ENCODE results near the gene PLA2G2C. TPM values are rescaled to one million over a fixed set of nuclear protein-coding genes. Genes with fewer than 3 reads are reported as not detected.

PLA2G2C gene
- total RNA-seq, 2 experiments from 2014 or later, result 0.29 to 0.59 TPM

- intact Hi-C loops (cut with micrococcal nuclease), result no loop called here
- POLR2A ChIA-PET, result interaction anchor here (0.9 to 1.6 kb wide), 4 partner anchors 9 to 18 kb away, joined by 3 to 5 read pairs (median 3); no protein-coding TSS in a partner anchor
Measured at GRCh38 chr1:20183616-20184271, 2.6 kb downstream of the PLA2G2C start.

DNA sequence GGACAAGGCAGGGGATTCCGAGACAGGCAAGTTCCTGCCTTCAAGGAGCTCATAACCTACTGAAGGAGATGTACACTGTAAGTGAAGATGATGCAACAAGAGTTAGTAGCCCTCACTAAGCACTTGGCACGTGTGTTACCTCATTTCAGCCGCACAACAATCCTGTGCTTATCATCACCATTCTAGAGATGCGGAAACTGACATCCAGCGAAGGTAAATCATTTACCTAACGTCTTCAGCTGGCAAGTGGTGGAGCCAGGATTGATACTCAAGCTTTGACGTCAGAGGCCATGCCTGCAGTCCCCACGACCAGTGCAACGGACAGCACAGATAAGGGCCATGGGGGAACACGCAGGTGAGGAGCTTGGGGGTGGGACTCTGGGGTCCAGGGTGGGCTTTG lies 3.3 kb downstream of the PLA2G2C start:
- H3K27ac Mint-ChIP-seq, result no peak overlapping the region
- H3K9me3 Mint-ChIP-seq, result peaks cover 10% of the 10 kb centered on the region
- ATAC-seq (no peak), DNase-seq (no peak)
- intact Hi-C loops (cut with micrococcal nuclease), result no loop called here
- ChIA-PET POLR2A (interaction anchor here (0.9 to 1.6 kb wide), 3 partner anchors 8 to 17 kb away, joined by 3 read pairs; no protein-coding TSS in a partner anchor), CTCF (interaction anchor here (1.1 to 4.3 kb wide), 2 partner anchors 12 to 33 kb away, joined by 3 to 22 read pairs; no protein-coding TSS in a partner anchor)
- peaks cover 4% of the 10 kb centered on the region for H3K36me3 Mint-ChIP-seq (ENCODE audit: low read depth)
- H3K4me3 Mint-ChIP-seq, result no peak overlapping the region
- peaks cover 2% of the 10 kb centered on the region for H3K27me3 Mint-ChIP-seq
- H3K4me1 Mint-ChIP-seq (ENCODE audit: low read depth), result peaks cover 33% of the 10 kb centered on the region
- TF ChIP-seq, protein P1, sequence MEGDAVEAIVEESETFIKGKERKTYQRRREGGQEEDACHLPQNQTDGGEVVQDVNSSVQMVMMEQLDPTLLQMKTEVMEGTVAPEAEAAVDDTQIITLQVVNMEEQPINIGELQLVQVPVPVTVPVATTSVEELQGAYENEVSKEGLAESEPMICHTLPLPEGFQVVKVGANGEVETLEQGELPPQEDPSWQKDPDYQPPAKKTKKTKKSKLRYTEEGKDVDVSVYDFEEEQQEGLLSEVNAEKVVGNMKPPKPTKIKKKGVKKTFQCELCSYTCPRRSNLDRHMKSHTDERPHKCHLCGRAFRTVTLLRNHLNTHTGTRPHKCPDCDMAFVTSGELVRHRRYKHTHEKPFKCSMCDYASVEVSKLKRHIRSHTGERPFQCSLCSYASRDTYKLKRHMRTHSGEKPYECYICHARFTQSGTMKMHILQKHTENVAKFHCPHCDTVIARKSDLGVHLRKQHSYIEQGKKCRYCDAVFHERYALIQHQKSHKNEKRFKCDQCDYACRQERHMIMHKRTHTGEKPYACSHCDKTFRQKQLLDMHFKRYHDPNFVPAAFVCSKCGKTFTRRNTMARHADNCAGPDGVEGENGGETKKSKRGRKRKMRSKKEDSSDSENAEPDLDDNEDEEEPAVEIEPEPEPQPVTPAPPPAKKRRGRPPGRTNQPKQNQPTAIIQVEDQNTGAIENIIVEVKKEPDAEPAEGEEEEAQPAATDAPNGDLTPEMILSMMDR (IDR thresholded peaks at IDR 0.05), result no peak

More at GRCh38 chr1:20183616-20184271, 2.6 kb downstream of the PLA2G2C start:
- peaks cover 7% of the 10 kb centered on the region for H3K27me3 Mint-ChIP-seq
- no peak overlapping the region for H3K27ac Mint-ChIP-seq
- H3K9me3 Mint-ChIP-seq, result peaks cover 10% of the 10 kb centered on the region
- peaks cover 39% of the 10 kb centered on the region for H3K4me1 Mint-ChIP-seq (ENCODE audit: low read depth)
- CTCF ChIA-PET, result interaction anchor here (1.1 to 4.3 kb wide), 3 partner anchors 11 to 32 kb away, joined by 3 to 22 read pairs (median 5); no protein-coding TSS in a partner anchor
- no peak overlapping the region for H3K4me3 Mint-ChIP-seq
- TF ChIP-seq, protein P1 (IDR thresholded peaks at IDR 0.05), result no peak
- H3K36me3 Mint-ChIP-seq (ENCODE audit: low read depth), result peaks cover 4% of the 10 kb centered on the region
- ATAC-seq (no peak), DNase-seq (no peak)

DNA sequence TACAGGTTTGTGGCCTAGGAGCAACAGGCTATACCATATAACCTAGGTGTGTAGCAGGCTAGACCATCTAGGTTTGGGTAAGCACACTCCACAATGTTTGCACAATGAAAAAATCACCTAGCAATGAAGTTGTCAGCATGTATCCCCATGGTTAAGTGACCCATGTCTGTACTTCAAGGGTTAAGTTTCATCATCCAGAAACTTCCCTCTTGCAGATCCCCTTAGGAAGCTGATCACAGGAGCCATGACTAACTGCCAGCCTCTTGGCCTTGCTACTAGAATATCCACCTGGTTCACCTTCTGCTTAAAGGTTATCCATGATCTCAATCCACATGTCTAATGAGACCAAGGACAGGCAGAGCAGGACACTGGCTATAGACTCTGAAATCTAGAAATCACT lies 3.9 kb downstream of the PLA2G2C start:
- POLR2A ChIA-PET, result interaction anchor here (1.6 kb wide), 1 partner anchor 11 kb away, joined by 3 read pairs; no protein-coding TSS in a partner anchor
- Mint-ChIP-seq H3K9me3 (peaks cover 10% of the 10 kb centered on the region), H3K4me3 (no peak overlapping the region), H3K27ac (no peak overlapping the region), H3K36me3 (ENCODE audit: low read depth) (peaks cover 4% of the 10 kb centered on the region), H3K27me3 (no peaks in the 10 kb centered on the region), H3K4me1 (ENCODE audit: low read depth) (peaks cover 27% of the 10 kb centered on the region)
- DNase-seq (no peak), ATAC-seq (no peak)
- CTCF ChIA-PET, result interaction anchor here (0.9 to 4.3 kb wide), 2 partner anchors 13 to 53 kb away, joined by 5 to 22 read pairs; no protein-coding TSS in a partner anchor
- intact Hi-C loops (cut with micrococcal nuclease), result no loop called here
- TF ChIP-seq, protein P1 (IDR thresholded peaks at IDR 0.05), result no peak

DNA sequence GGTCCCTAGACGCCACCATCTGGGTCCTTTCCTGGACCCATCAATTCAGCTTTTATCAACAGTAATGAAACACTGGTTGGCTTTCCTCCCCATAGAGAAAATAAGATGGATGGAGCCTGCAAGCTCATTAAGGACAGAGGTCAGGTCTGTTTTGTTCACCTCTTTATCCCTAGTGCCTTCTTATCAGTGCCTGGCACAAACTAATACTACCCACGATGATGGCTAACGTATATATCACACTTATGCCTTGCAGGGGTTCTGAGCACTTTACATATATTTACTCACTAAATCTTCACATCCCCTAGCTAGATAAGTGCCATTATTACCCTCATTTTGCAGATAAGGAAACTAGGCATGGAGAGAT lies 5.5 kb downstream of the PLA2G2C start:
- H3K27me3 Mint-ChIP-seq, result peaks cover 2% of the 10 kb centered on the region
- TF ChIP-seq, protein P1 (IDR thresholded peaks at IDR 0.05), result no peak
- no peak overlapping the region for H3K4me3 Mint-ChIP-seq
- peaks cover 10% of the 10 kb centered on the region for H3K9me3 Mint-ChIP-seq
- peaks cover 15% of the 10 kb centered on the region for H3K4me1 Mint-ChIP-seq (ENCODE audit: low read depth)
- DNase-seq (no peak), ATAC-seq (no peak)
- ChIA-PET POLR2A (interaction anchor here (1.2 kb wide), 1 partner anchor 10 kb away, joined by 4 read pairs; no protein-coding TSS in a partner anchor), CTCF (interaction anchor here (1.1 to 3.0 kb wide), 3 partner anchors 14 to 16 kb away, joined by 3 to 20 read pairs (median 4); no protein-coding TSS in a partner anchor)
- peaks cover 4% of the 10 kb centered on the region for H3K36me3 Mint-ChIP-seq (ENCODE audit: low read depth)
- intact Hi-C loops (cut with micrococcal nuclease), result no loop called here
- H3K27ac Mint-ChIP-seq, result no peak overlapping the region
